Lower lobe of right lung (tissue), 2 donors: ENCODE results near the gene IFT81. TPM values are rescaled to one million over a fixed set of nuclear protein-coding genes. Genes with fewer than 3 reads are reported as not detected.

Source experiments
- ATAC-seq, 2 donors: fragments of 200-7000 bp; cut with Tn5 transposase; one replicate each; pipeline ENCODE4 v1.9.1; 2020 to 2022; ENCODE audit warnings: mild to moderate bottlenecking in 2 of 2, moderate library complexity in 2 of 2
- DNase-seq: peaks from one replicate; pipeline ENCODE4 v3.0.0-alpha.2; 2020
- H3K27ac ChIP-seq: fragments of 200-600 bp; one replicate; pipeline ENCODE4 v1.8.0; 2022
- H3K27me3 ChIP-seq: fragments of 200-600 bp; one replicate; pipeline ENCODE4 v1.8.0; 2022; ENCODE audit warnings: low read depth
- H3K36me3 ChIP-seq: fragments of 200-600 bp; one replicate; pipeline ENCODE4 v1.8.0; 2022; ENCODE audit warnings: mild to moderate bottlenecking
- H3K4me1 ChIP-seq: fragments of 200-600 bp; one replicate; pipeline ENCODE4 v1.8.0; 2022
- H3K4me3 ChIP-seq: fragments of 200-600 bp; one replicate; pipeline ENCODE4 v1.8.0; 2022; ENCODE audit warnings: mild to moderate bottlenecking
- H3K9me3 ChIP-seq: fragments of 200-600 bp; one replicate; pipeline ENCODE4 v1.8.0; 2022
- intact Hi-C: fragments of 100-400 bp; cut with DNase I; formaldehyde crosslinking; loops from one replicate; pipeline ENCODE4 v1.11.0; 2022
- total RNA-seq: library from RNA; stranded (reverse); fragmentation: NEBNext Ultra II Directional; extraction: Animal tissue kit (Norgen Biotek cat#: 25700); gene quantifications from one replicate; pipeline ENCODE4 v1.2.1, GENCODE V29; 2021
- TF ChIP-seq, protein P1 (sequence below): fragments of 200-600 bp; IDR thresholded peaks from one replicate; pipeline ENCODE4 v1.8.0; 2022; ENCODE audit warnings: antibody characterized with exemption, mild to moderate bottlenecking
- donor health status: DM: no; HTN: yes; CAD: no; lungs with severe emphysema.

IFT81 gene
- total RNA-seq, 1 donor from 2014 or later, result 12.5 TPM

GRCh38 chr12:110217996-110218674 is 94.0 kb downstream of the IFT81 start:
- H3K27ac ChIP-seq, result no peak overlapping the region
- H3K27me3 ChIP-seq, result no peaks in the 10 kb centered on the region
- no peak for DNase-seq

DNA sequence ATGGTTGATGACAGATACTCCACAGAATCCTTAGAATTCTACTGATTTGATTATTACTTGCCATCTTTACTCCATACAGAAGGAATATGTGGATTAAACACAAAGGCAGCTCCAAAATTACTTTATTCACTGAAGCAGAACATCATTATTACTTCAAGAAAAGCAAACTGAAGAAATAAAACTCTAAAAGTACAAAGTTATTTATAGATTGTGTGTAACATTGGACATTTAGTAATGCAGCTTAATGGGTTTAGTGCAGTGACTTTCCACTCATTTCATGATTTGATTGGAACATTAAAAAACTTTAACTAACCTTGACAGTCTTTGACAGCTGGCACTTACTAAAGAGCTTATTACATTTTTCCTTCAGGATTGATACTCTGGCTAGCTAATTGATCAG is 97.9 kb downstream of the IFT81 start:
- TF ChIP-seq, protein P1, sequence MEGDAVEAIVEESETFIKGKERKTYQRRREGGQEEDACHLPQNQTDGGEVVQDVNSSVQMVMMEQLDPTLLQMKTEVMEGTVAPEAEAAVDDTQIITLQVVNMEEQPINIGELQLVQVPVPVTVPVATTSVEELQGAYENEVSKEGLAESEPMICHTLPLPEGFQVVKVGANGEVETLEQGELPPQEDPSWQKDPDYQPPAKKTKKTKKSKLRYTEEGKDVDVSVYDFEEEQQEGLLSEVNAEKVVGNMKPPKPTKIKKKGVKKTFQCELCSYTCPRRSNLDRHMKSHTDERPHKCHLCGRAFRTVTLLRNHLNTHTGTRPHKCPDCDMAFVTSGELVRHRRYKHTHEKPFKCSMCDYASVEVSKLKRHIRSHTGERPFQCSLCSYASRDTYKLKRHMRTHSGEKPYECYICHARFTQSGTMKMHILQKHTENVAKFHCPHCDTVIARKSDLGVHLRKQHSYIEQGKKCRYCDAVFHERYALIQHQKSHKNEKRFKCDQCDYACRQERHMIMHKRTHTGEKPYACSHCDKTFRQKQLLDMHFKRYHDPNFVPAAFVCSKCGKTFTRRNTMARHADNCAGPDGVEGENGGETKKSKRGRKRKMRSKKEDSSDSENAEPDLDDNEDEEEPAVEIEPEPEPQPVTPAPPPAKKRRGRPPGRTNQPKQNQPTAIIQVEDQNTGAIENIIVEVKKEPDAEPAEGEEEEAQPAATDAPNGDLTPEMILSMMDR, result no peak
- intact Hi-C loops, result no loop called here
- Histone ChIP-seq H3K9me3 (no peaks in the 10 kb centered on the region), H3K4me1 (peaks cover 16% of the 10 kb centered on the region), H3K4me3 (no peak overlapping the region), H3K27ac (no peak overlapping the region), H3K27me3 (no peaks in the 10 kb centered on the region), H3K36me3 (peaks cover 9% of the 10 kb centered on the region)
- no peak for DNase-seq
- no peak for ATAC-seq

More at GRCh38 chr12:110217996-110218674, 94.0 kb downstream of the IFT81 start:
- TF ChIP-seq, protein P1, result no peak
- Histone ChIP-seq H3K4me3 (no peak overlapping the region), H3K9me3 (peaks cover 3% of the 10 kb centered on the region), H3K4me1 (no peaks in the 10 kb centered on the region), H3K36me3 (peaks cover 9% of the 10 kb centered on the region)
- ATAC-seq, result no peak
- intact Hi-C loops, result no loop called here

DNA sequence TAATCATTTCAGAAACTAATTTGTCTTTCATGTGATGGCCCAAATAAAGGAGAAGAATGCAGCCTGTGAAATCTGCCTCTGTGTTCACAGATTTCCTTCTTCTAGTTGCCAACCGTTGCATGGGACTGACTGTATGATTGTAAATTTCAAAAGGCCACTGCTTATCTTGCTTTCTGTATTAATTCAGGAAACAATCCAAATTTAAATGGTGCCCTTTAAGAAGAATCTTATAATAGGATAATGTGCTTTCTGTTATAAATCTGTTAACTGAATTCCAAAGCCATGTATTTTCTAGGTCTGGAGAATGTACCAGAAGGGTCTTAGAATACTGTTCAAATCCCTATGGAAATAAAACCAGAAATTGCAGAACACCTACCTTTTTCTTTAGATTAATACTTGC is 98.3 kb downstream of the IFT81 start:
- H3K27ac ChIP-seq, result no peak overlapping the region
- DNase-seq, result no peak
- no peaks in the 10 kb centered on the region for H3K9me3 ChIP-seq
- no peak for ATAC-seq
- TF ChIP-seq, protein P1, result no peak
- no peak overlapping the region for H3K4me3 ChIP-seq
- intact Hi-C loops, result no loop called here
- H3K36me3 ChIP-seq, result peaks cover 9% of the 10 kb centered on the region
- H3K4me1 ChIP-seq, result peaks cover 16% of the 10 kb centered on the region
- no peaks in the 10 kb centered on the region for H3K27me3 ChIP-seq

DNA sequence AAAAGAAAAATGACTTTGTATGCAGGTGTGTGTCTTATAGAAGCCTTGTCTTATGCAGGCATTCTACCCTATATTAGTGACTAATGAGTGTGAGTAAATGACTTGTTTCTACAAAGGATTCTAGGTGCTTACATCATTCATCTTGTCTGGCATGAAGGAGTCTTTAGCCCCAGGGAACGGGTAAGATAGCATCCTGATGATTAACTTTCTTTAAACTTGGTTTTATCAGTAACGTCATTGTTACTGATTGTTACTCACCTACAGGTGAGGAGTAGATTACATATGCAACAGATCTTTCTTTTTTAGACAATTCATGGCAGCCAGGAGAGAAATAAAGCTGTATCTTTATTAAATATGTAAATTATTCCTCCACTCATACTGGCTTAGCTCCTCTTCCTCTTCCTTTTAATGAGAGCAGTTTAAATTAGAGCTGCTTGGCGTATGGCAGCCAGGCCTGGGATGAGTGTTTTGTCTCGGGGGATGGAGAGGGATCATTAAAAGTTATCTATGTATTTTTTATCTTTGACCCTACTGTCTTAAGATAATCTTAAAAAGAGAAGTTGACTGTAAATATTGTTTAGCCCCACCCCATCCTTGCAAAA is 99.7 kb downstream of the IFT81 start:
- no peaks in the 10 kb centered on the region for H3K27me3 ChIP-seq
- peaks cover 6% of the 10 kb centered on the region for H3K36me3 ChIP-seq
- H3K27ac ChIP-seq, result peak overlapping the region; percentile 68
- DNase-seq, result no peak
- no peaks in the 10 kb centered on the region for H3K9me3 ChIP-seq
- TF ChIP-seq, protein P1, result no peak
- ATAC-seq, result peak in 1 of 2 donors; percentile 31
- peaks cover 16% of the 10 kb centered on the region for H3K4me1 ChIP-seq
- peak overlapping the region; percentile 37 for H3K4me3 ChIP-seq
- intact Hi-C loops, result no loop called here

GRCh38 chr12:110224379-110225304 is 100.5 kb downstream of the IFT81 start:
- DNase-seq (no peak), ATAC-seq (peak; percentile 59 to 85)
- peak overlapping the region; percentile 37 for H3K4me3 ChIP-seq
- peaks cover 16% of the 10 kb centered on the region for H3K4me1 ChIP-seq
- no peaks in the 10 kb centered on the region for H3K9me3 ChIP-seq
- TF ChIP-seq, protein P1, result peak; percentile 55
- H3K27me3 ChIP-seq, result no peaks in the 10 kb centered on the region
- intact Hi-C loops, result no loop called here
- H3K27ac ChIP-seq, result peak overlapping the region; percentile 68
- H3K36me3 ChIP-seq, result peaks cover 4% of the 10 kb centered on the region
